Fibroblast of lung (primary cell): ENCODE measurements around the gene KRT82. TPM values are rescaled to one million over a fixed set of nuclear protein-coding genes. Genes with fewer than 3 reads are reported as not detected.

Source experiments
- DNase-seq, 2 donors: peaks; one replicate each; pipeline versions ENCODE4 v3.0.0 to v3.0.0-alpha.2; 2010; ENCODE audit warnings: low read depth in 2 of 2
- H2AFZ ChIP-seq: 2 replicates; pipeline ENCODE4 v1.5.1; 2012; ENCODE audit warnings: low read length, control low read depth, inconsistent platforms
- H3K27ac ChIP-seq: 2 replicates; pipeline ENCODE4 v1.5.1; 2011; ENCODE audit warnings: low read length, control low read depth; ENCODE audit not compliant: insufficient read depth
- H3K27me3 ChIP-seq: 2 replicates; pipeline ENCODE4 v1.5.1; 2011; ENCODE audit warnings: mild to moderate bottlenecking, low read length; ENCODE audit not compliant: control insufficient read depth, insufficient read depth
- H3K36me3 ChIP-seq: 2 replicates; pipeline ENCODE4 v1.5.1; 2011; ENCODE audit warnings: low read length; ENCODE audit not compliant: control insufficient read depth, insufficient read depth
- H3K4me1 ChIP-seq: 2 replicates; pipeline ENCODE4 v1.5.1; 2011; ENCODE audit warnings: low read length; ENCODE audit not compliant: control insufficient read depth, insufficient read depth; ENCODE audit errors: extremely low read depth
- H3K4me2 ChIP-seq: 2 replicates; pipeline ENCODE4 v1.5.1; 2011; ENCODE audit warnings: low read length, control low read depth; ENCODE audit not compliant: insufficient read depth; ENCODE audit errors: extremely low read depth
- H3K4me3 ChIP-seq, 4 experiments: fragments of 200-600 bp in 1 of 4; sonication (generic) in 1 of 4; replicated peaks in 1 of 4; 2 replicates each; pipeline ENCODE4 v1.5.1; 2011 to 2016; ENCODE audit warnings: low read length in 4 of 4, low read depth in 3 of 4, mild to moderate bottlenecking in 3 of 4, control low read depth in 2 of 4, inconsistent platforms in 1 of 4, mixed read lengths in 1 of 4; ENCODE audit not compliant: insufficient read depth in 1 of 4; ENCODE audit errors: control extremely low read depth in 1 of 4
- H3K79me2 ChIP-seq: 2 replicates; pipeline ENCODE4 v1.5.1; 2012; ENCODE audit warnings: mild to moderate bottlenecking, low read length, inconsistent platforms; ENCODE audit not compliant: control insufficient read depth, insufficient read depth
- H3K9ac ChIP-seq: 2 replicates; pipeline ENCODE4 v1.5.1; 2011; ENCODE audit warnings: mild to moderate bottlenecking, low read length, control low read depth; ENCODE audit not compliant: insufficient read depth
- H3K9me3 ChIP-seq: 2 replicates; pipeline ENCODE4 v1.5.1; 2012; ENCODE audit warnings: low read depth, low read length; ENCODE audit not compliant: control insufficient read depth, insufficient read depth
- H4K20me1 ChIP-seq: 2 replicates; pipeline ENCODE4 v1.5.1; 2011; ENCODE audit warnings: low read length; ENCODE audit not compliant: control insufficient read depth, insufficient read depth; ENCODE audit errors: extremely low read depth
- EZH2 ChIP-seq: IDR thresholded peaks from 2 replicates; pipeline ENCODE4 v1.5.1; 2012; ENCODE audit warnings: low read length, control low read depth, mild to moderate bottlenecking; ENCODE audit errors: missing control alignments
- polyA plus RNA-seq, 2 donors: library from polyadenylated mRNA; depleted of rRNA in 1 of 2; stranded (reverse) in 1 of 2; unstranded in 1 of 2; fragments of >200 nt; gene quantifications; 2 replicates each; pipeline ENCODE4 v1.2.1, GENCODE V29; 2011 to 2012; ENCODE audit warnings: missing spikeins in 1 of 2
- total RNA-seq: library from RNA; depleted of rRNA; stranded (reverse); fragments of >200 nt; gene quantifications from 2 replicates; pipeline ENCODE4 v1.2.1, GENCODE V29; 2014
- TF ChIP-seq, protein P1 (sequence below), 2 donors: IDR thresholded peaks in 1 of 2; conservative IDR thresholded peaks in 1 of 2; 1 replicate in 1 of 2; 2 replicates in 1 of 2; pipeline ENCODE4 v1.5.1; 2011 to 2012; ENCODE audit warnings: low read length in 2 of 2, control low read depth in 1 of 2, inconsistent platforms in 1 of 2, low read depth in 1 of 2, mild to moderate bottlenecking in 1 of 2

The KRT82 gene
- total and polyA plus RNA-seq, 2 donors (not counting 1 experiment from before 2014, with no cell fraction given) = not detected

DNA sequence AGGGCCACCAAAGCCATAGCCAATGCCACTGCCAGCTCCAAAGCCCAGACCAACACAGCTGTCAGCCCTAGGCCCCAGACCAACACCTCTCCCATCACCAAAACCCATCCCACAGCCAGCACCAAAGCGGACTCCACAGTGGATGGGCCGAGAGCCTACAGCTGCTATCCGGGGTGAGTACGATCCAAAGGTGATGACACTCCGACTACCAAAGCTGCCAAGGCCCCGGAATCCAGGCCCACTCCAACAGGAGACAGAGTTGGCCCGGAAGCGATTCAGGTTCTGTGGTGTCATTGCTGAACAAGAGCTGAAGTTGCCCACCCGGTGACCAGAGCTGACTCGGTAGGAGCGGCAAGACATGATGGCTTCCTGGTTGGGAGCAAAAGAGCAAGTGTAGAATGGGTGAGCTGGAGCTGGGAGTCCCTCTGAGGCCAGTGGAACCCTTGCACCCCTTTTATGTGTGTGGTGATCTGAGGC, 20.9 kb downstream of the KRT82 start, which contains the start of gene KRT84:
KRT84 (minus strand) TSS at position 427 of the 477 bp plus-strand sequence; CDS start at position 360, 67 bp downstream.
- no peak within 1 kb of the TSS for H3K4me3 ChIP-seq
- peaks cover 22% of the 10 kb centered on the region for H3K27me3 ChIP-seq
- no peak for DNase-seq
- H3K4me1 ChIP-seq = no peaks in the 10 kb centered on the region
- no peaks in the 10 kb centered on the region for H4K20me1 ChIP-seq
- H3K79me2 ChIP-seq = no peaks in the 10 kb centered on the region
- H3K4me2 ChIP-seq = no peak within 1 kb of the TSS
- no peak within 1 kb of the TSS for H3K9ac ChIP-seq
- no peaks in the 10 kb centered on the region for H3K36me3 ChIP-seq
- TF ChIP-seq EZH2 = no peak
- TF ChIP-seq, protein P1, sequence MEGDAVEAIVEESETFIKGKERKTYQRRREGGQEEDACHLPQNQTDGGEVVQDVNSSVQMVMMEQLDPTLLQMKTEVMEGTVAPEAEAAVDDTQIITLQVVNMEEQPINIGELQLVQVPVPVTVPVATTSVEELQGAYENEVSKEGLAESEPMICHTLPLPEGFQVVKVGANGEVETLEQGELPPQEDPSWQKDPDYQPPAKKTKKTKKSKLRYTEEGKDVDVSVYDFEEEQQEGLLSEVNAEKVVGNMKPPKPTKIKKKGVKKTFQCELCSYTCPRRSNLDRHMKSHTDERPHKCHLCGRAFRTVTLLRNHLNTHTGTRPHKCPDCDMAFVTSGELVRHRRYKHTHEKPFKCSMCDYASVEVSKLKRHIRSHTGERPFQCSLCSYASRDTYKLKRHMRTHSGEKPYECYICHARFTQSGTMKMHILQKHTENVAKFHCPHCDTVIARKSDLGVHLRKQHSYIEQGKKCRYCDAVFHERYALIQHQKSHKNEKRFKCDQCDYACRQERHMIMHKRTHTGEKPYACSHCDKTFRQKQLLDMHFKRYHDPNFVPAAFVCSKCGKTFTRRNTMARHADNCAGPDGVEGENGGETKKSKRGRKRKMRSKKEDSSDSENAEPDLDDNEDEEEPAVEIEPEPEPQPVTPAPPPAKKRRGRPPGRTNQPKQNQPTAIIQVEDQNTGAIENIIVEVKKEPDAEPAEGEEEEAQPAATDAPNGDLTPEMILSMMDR (conservative IDR thresholded peaks at IDR 0.05 in 1 of 2, IDR thresholded peaks at IDR 0.05 in 1 of 2; ENCODE audit: low read depth in 1 of 2, low read length in 2 of 2) = no peak
- no peaks in the 10 kb centered on the region for H3K9me3 ChIP-seq
- no peak within 1 kb of the TSS for H3K27ac ChIP-seq
- H2AFZ ChIP-seq = no peak within 1 kb of the TSS

DNA sequence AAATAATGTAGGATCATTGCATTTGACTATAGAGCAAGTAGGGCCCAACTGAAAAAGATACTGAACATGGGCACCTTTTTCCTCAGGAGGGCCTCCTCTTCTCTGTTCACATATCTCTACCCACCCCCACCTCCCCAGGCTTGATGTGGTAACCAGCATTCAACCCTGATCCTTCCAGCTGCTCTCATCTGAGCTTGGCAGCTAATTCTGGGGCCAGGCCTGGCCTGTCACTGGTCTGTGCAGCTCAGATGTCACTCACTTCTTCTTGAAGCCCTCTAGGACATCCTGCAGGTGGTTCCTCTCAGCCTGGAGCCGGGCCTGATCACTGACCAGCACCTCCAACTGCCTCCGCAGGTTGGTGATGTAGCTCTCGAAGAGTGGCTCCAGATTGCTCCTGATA, 22.8 kb downstream of the KRT82 start:
- no peak for DNase-seq
- TF ChIP-seq EZH2 = no peak
- TF ChIP-seq, protein P1 (conservative IDR thresholded peaks at IDR 0.05 in 1 of 2, IDR thresholded peaks at IDR 0.05 in 1 of 2; ENCODE audit: low read depth in 1 of 2, low read length in 2 of 2) = no peak
- H3K27me3 ChIP-seq = peaks cover 16% of the 10 kb centered on the region
- H3K9me3 ChIP-seq = no peaks in the 10 kb centered on the region
- H2AFZ ChIP-seq = no peak overlapping the region
- H3K4me3 ChIP-seq = no peak overlapping the region
- no peaks in the 10 kb centered on the region for H3K36me3 ChIP-seq
- no peaks in the 10 kb centered on the region for H3K79me2 ChIP-seq
- no peak overlapping the region for H3K9ac ChIP-seq
- no peak overlapping the region for H3K27ac ChIP-seq
- no peaks in the 10 kb centered on the region for H4K20me1 ChIP-seq
- no peak overlapping the region for H3K4me2 ChIP-seq
- H3K4me1 ChIP-seq = no peaks in the 10 kb centered on the region

DNA sequence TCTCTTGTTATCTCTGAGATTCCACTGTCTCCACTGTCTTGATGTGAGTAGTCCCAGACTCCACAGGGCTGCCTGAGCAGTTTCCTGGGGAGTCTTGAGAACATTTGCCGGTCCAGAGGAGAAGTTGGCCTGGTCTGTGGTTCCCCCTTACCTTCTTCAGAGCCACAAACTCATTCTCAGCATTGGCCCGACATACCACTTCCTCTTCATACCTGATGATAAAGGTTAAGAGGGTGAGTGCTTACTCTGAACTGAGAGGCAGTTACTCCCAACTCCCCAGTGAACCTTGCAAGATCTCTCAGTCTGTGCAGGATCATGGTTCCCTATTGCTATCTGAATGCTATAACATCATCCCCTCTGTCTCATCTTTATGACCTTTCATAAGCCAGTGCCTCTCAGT, 23.3 kb downstream of the KRT82 start:
- Histone ChIP-seq H3K9me3 (no peaks in the 10 kb centered on the region), H3K4me3 (no peak overlapping the region), H3K36me3 (no peaks in the 10 kb centered on the region), H2AFZ (no peak overlapping the region), H3K4me1 (no peaks in the 10 kb centered on the region), H4K20me1 (no peaks in the 10 kb centered on the region), H3K9ac (no peak overlapping the region), H3K27ac (no peak overlapping the region), H3K4me2 (no peak overlapping the region), H3K79me2 (no peaks in the 10 kb centered on the region), H3K27me3 (peaks cover 14% of the 10 kb centered on the region)
- no peak for DNase-seq
- TF ChIP-seq EZH2 = no peak
- TF ChIP-seq, protein P1 (conservative IDR thresholded peaks at IDR 0.05 in 1 of 2, IDR thresholded peaks at IDR 0.05 in 1 of 2; ENCODE audit: low read depth in 1 of 2, low read length in 2 of 2) = no peak
